K562 (cell line): ENCODE data around the gene APOL3. TPM values are rescaled to one million over a fixed set of nuclear protein-coding genes. Genes with fewer than 3 reads are reported as not detected.
"Not testable (repeated sequence)": the region's sequence is repeated elsewhere in the genome, so short reads cannot be mapped to it uniquely, and the experiment has no call there.

ENCODE experiments used
- ATAC-seq: fragments of 200-7000 bp; cut with Tn5 transposase; 3 replicates; pipeline ENCODE4 v1.9.1; 2020; ENCODE audit warnings: moderate library complexity
- BruUV-seq: library from RNA; stranded (reverse); fragments of 400-500 nt; replicated peaks from 2 replicates; lab custom pipeline; 2021; lab: Mats Ljungman, UMichigan
- CTCF ChIA-PET: fragments of 300-600 bp; formaldehyde crosslinking; extraction: SDS; loops from one replicate; lab custom pipeline; 2021; ENCODE audit warnings: low intra/inter-chr PET ratio; lab: Yijun Ruan, JAX
- POLR2A ChIA-PET: fragments of 300-600, 350-650 bp; sonication (Branson Sonifier 250); formaldehyde crosslinking; extraction: SDS; loops from one replicate; lab custom pipeline; 2021; ENCODE audit warnings: antibody characterized with exemption, inconsistent platforms; lab: Yijun Ruan, JAX
- DNase-seq, 4 experiments: peaks; one replicate each; pipeline versions ENCODE4 v3.0.0 to v3.0.0-alpha.2; 2011 to 2018; ENCODE audit warnings: low spot score in 3 of 4, mixed read lengths in 3 of 4; ENCODE audit errors: extremely low read depth in 1 of 4
- FAIRE-seq: peaks from 2 replicates; lab custom pipeline; 2011; peaks lifted over from hg19 to GRCh38; lab: Jason Lieb, UNC
- H2AFZ ChIP-seq: 2 replicates; pipeline ENCODE4 v1.6.0; 2011; ENCODE audit warnings: low read depth, low read length, control low read depth, inconsistent platforms
- H3K27ac ChIP-seq: fragments of 200-600 bp; 3 replicates; pipeline ENCODE4 v1.8.0; 2011; ENCODE audit warnings: low read depth, mild to moderate bottlenecking, control low read depth, inconsistent platforms, low read length, moderate library complexity, mixed read lengths; ENCODE audit errors: extremely low read depth
- H3K27me3 ChIP-seq, 2 experiments: fragments of 300-600 bp in 1 of 2; 2 replicates in 1 of 2; 3 replicates in 1 of 2; pipeline versions ENCODE4 v1.6.0 to v1.8.0; 2011; ENCODE audit warnings: inconsistent platforms in 2 of 2, low read length in 2 of 2, mild to moderate bottlenecking in 1 of 2, mixed read lengths in 1 of 2, moderate library complexity in 1 of 2; ENCODE audit not compliant: control insufficient read depth in 2 of 2, insufficient read depth in 2 of 2
- H3K36me3 ChIP-seq: fragments of 300-600 bp; 3 replicates; pipeline ENCODE4 v1.8.0; 2011; ENCODE audit warnings: mild to moderate bottlenecking, low read length, inconsistent platforms; ENCODE audit not compliant: control insufficient read depth, insufficient read depth
- H3K4me1 ChIP-seq, 2 experiments: fragments of 200-600 bp in 1 of 2; replicated peaks in 1 of 2; 2 replicates in 1 of 2; 3 replicates in 1 of 2; pipeline versions ENCODE4 v1.5.1 to v1.8.0; 2011; ENCODE audit warnings: inconsistent platforms in 2 of 2, low read length in 2 of 2, mild to moderate bottlenecking in 1 of 2, mixed read lengths in 1 of 2, moderate library complexity in 1 of 2; ENCODE audit not compliant: control insufficient read depth in 2 of 2, insufficient read depth in 2 of 2
- H3K4me2 ChIP-seq: 2 replicates; pipeline ENCODE4 v1.6.1; 2011; ENCODE audit warnings: low read length, control low read depth, inconsistent platforms, mixed read lengths; ENCODE audit not compliant: insufficient read depth
- H3K4me3 ChIP-seq: fragments of 200-600 bp; sonication (generic), shearing (Covaris generic); 2 replicates; pipeline ENCODE4 v1.5.1; 2016; ENCODE audit warnings: control low read depth, inconsistent platforms
- H3K79me2 ChIP-seq: fragments of 200-600 bp; 3 replicates; pipeline ENCODE4 v1.8.0; 2011; ENCODE audit warnings: low read length, inconsistent platforms; ENCODE audit not compliant: control insufficient read depth, insufficient read depth
- H3K9ac ChIP-seq, 2 experiments: 2 replicates each; pipeline versions ENCODE4 v1.6.0 to v1.6.1; 2011; ENCODE audit warnings: low read depth in 2 of 2, low read length in 2 of 2, control low read depth in 1 of 2, inconsistent platforms in 1 of 2, mild to moderate bottlenecking in 1 of 2, mixed read lengths in 1 of 2; ENCODE audit not compliant: insufficient read depth in 1 of 2
- H3K9me1 ChIP-seq: one replicate; pipeline ENCODE4 v1.6.0; 2011; ENCODE audit warnings: inconsistent platforms, mild to moderate bottlenecking, low read length, moderate library complexity; ENCODE audit not compliant: control insufficient read depth, insufficient read depth
- H3K9me3 ChIP-seq: replicated peaks from 2 replicates; pipeline ENCODE4 v1.5.1; 2011; ENCODE audit warnings: low read depth, low read length, inconsistent platforms; ENCODE audit not compliant: control insufficient read depth, insufficient read depth
- H4K20me1 ChIP-seq: replicated peaks from 2 replicates; pipeline ENCODE4 v1.6.1; 2011; ENCODE audit warnings: low read length, inconsistent platforms, mixed read lengths; ENCODE audit not compliant: control insufficient read depth, insufficient read depth
- FOXP1 ChIP-seq: sonication (generic); formaldehyde crosslinking; IDR thresholded peaks from 2 replicates; pipeline ENCODE4 v1.8.0; 2022; ENCODE audit warnings: mild to moderate bottlenecking, missing genetic modification reagents
- LEF1 ChIP-seq: fragments of 450-650 bp; IDR thresholded peaks from 2 replicates; pipeline ENCODE4 v1.6.1; 2016; ENCODE audit warnings: mild to moderate bottlenecking
- NEUROD1 ChIP-seq: fragments of 150-350 bp; IDR thresholded peaks from 2 replicates; pipeline ENCODE4 v1.6.1; 2014; ENCODE audit warnings: borderline replicate concordance, low read length, low read depth; ENCODE audit not compliant: partially characterized antibody
- ZFX ChIP-seq: sonication (generic); formaldehyde crosslinking; IDR thresholded peaks from 2 replicates; pipeline ENCODE4 v1.8.0; 2022; ENCODE audit warnings: mild to moderate bottlenecking, missing genetic modification reagents, moderate library complexity
- WGBS: fragments of 100-300 bp; shearing (Covaris generic); methylation state at CpG from one replicate; pipeline ENCODE4 v1.1.6; 2016; ENCODE audit warnings: low coverage, mixed read lengths; ENCODE audit not compliant: insufficient coverage; ENCODE audit errors: missing lambda C conversion rate; 5-methylcytosine and 5-hydroxymethylcytosine counted together
- in situ Hi-C: fragments of 300-500 bp; cut with MboI; formaldehyde crosslinking; loops from 4 replicates; pipeline ENCODE4 v1.15.0; 2018; ENCODE audit warnings: inconsistent platforms, mixed read lengths
- intact Hi-C: fragments of 100-400 bp; cut with micrococcal nuclease; formaldehyde crosslinking; loops from 2 replicates; pipeline ENCODE4 v1.14.2; 2022
- polyA plus RNA-seq, 8 experiments: library from polyadenylated mRNA; depleted of rRNA in 4 of 8; stranded (reverse) in 5 of 8; unstranded in 3 of 8; fragments of >200 nt; fragmentation: Nextera tagmentation in 2 of 8; fragmentation: Illumina TruSeq in 1 of 8; extraction: Ambion mirVana in 2 of 8; extraction: Trizol in 1 of 8; gene quantifications; 2 replicates each; pipeline versions ENCODE4 v1.2.1 to v1.2.3, GENCODE V29; 2011 to 2014; ENCODE audit warnings: inconsistent platforms in 1 of 8, missing spikeins in 1 of 8
- total RNA-seq, 7 experiments: library from RNA; depleted of rRNA in 6 of 7; stranded (reverse); fragments of >200 nt in 6 of 7; fragmentation: Illumina TruSeq in 2 of 7; extraction: Trizol in 2 of 7; gene quantifications; 2 replicates each; pipeline versions ENCODE4 v1.2.1 to v1.2.3, GENCODE V29; 2011 to 2021; ENCODE audit warnings: low replicate concordance in 1 of 7
- TF ChIP-seq, protein P1 (sequence below): sonication (generic); formaldehyde crosslinking; IDR thresholded peaks from 2 replicates; pipeline ENCODE4 v1.9.0; 2022; ENCODE audit warnings: mild to moderate bottlenecking, missing genetic modification reagents
- TF ChIP-seq, protein P2 (sequence below): fragments of 200-400 bp; formaldehyde crosslinking; IDR thresholded peaks from 2 replicates; pipeline ENCODE4 v1.6.1; 2017; ENCODE audit warnings: mild to moderate bottlenecking, low read depth, low read length, moderate library complexity

Gene APOL3
- total and polyA plus RNA-seq, 9 of the 15 experiments (the other 6 are each of a cell fraction or from before 2014, with no cell fraction given) = 0.25 to 1.1 (median 0.56) TPM; not detected in 1

GRCh38 chr22:36162127-36163034 lies 1.8 kb upstream of the APOL3 start:
- Histone ChIP-seq H3K36me3 (no peaks in the 10 kb centered on the region), H3K4me3 (no peak overlapping the region), H3K9ac (no peak overlapping the region), H3K9me1 (no peaks in the 10 kb centered on the region), H4K20me1 (no peaks in the 10 kb centered on the region), H3K27ac (no peak overlapping the region), H3K4me1 (no peaks in the 10 kb centered on the region; a peak in 1 of 5 replicates), H3K4me2 (no peak overlapping the region), H3K79me2 (no peaks in the 10 kb centered on the region), H3K27me3 (no peaks in the 10 kb centered on the region), H2AFZ (no peak overlapping the region), H3K9me3 (no peaks in the 10 kb centered on the region)
- intact Hi-C loops (no loop called here), in situ Hi-C loops (no loop called here)
- no peak for DNase-seq
- CTCF ChIA-PET = interaction anchor here (0.5 kb wide), 1 partner anchor 59 kb away, joined by 3 read pairs; no protein-coding TSS in a partner anchor
- no peak for FAIRE-seq
- ATAC-seq = no peak
- POLR2A ChIA-PET = interaction anchor here (0.7 to 1.1 kb wide), 3 partner anchors 12 to 231 kb away, joined by 3 to 4 read pairs (median 3); no protein-coding TSS in a partner anchor
- WGBS = 32% methylated on average over 6 of the region's 6 CpGs
- no TSS peak for BruUV-seq
- TF ChIP-seq LEF1 (no peak), NEUROD1 (no peak), FOXP1 (CRISPR knock-in tag) (no peak), ZFX (no peak)
- TF ChIP-seq, protein P1, sequence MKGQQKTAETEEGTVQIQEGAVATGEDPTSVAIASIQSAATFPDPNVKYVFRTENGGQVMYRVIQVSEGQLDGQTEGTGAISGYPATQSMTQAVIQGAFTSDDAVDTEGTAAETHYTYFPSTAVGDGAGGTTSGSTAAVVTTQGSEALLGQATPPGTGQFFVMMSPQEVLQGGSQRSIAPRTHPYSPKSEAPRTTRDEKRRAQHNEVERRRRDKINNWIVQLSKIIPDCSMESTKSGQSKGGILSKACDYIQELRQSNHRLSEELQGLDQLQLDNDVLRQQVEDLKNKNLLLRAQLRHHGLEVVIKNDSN (CRISPR knock-in tag) = no peak
- TF ChIP-seq, protein P2, sequence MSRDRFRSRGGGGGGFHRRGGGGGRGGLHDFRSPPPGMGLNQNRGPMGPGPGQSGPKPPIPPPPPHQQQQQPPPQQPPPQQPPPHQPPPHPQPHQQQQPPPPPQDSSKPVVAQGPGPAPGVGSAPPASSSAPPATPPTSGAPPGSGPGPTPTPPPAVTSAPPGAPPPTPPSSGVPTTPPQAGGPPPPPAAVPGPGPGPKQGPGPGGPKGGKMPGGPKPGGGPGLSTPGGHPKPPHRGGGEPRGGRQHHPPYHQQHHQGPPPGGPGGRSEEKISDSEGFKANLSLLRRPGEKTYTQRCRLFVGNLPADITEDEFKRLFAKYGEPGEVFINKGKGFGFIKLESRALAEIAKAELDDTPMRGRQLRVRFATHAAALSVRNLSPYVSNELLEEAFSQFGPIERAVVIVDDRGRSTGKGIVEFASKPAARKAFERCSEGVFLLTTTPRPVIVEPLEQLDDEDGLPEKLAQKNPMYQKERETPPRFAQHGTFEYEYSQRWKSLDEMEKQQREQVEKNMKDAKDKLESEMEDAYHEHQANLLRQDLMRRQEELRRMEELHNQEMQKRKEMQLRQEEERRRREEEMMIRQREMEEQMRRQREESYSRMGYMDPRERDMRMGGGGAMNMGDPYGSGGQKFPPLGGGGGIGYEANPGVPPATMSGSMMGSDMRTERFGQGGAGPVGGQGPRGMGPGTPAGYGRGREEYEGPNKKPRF = no peak

DNA sequence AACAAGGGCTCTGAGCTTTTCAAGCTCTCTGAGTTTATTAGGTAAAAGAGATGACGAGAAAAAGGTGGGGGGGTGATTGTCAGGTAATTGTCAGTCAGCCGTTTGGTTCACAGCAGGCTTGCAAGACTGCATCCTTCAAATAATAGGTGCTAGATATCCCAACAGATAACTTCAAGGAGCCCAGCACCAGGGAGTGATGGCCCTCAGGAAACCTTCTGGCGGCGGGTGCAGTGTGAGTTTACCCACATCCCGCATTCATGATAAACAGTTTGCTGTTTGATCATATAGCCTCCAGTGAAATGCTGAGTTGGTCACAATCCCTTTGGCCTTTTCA lies 1.2 kb upstream of the APOL3 start:
- in situ Hi-C loops = not testable (repeated sequence)

More for the DNA sequence above, 1.2 kb upstream of the APOL3 start:
- intact Hi-C loops, DNase-seq, H3K27me3 ChIP-seq, H4K20me1 ChIP-seq, H3K4me1 ChIP-seq, H3K9me3 ChIP-seq, BruUV-seq, H3K27ac ChIP-seq, H2AFZ ChIP-seq, FAIRE-seq, ATAC-seq, H3K36me3 ChIP-seq, H3K9me1 ChIP-seq, H3K4me3 ChIP-seq, H3K9ac ChIP-seq, H3K79me2 ChIP-seq, H3K4me2 ChIP-seq: not testable (repeated sequence)
- ChIA-PET POLR2A (interaction anchor here (0.8 to 1.1 kb wide), 2 partner anchors 16 to 231 kb away, joined by 3 to 4 read pairs; no protein-coding TSS in a partner anchor), CTCF (interaction anchor here (0.5 kb wide), 1 partner anchor 60 kb away, joined by 3 read pairs; no protein-coding TSS in a partner anchor)
- 0% methylated on average over 5 of the region's 5 CpGs for WGBS
